Esophagus squamous epithelium (tissue), 4 donors: Measurements from ENCODE around the gene TSPO.

Experiments
- POLR2A ChIP-seq, 4 donors: fragments of 450-650 bp; IDR thresholded peaks; one replicate each; pipeline ENCODE4 v1.6.1; 2017; ENCODE audit warnings: antibody characterized with exemption in 4 of 4, mild to moderate bottlenecking in 4 of 4, moderate library complexity in 3 of 4
- TF ChIP-seq, protein P1 (sequence below), 6 experiments: fragments of 450-650 bp in 4 of 6; fragments of 200-600 bp in 2 of 6; sonication (generic) in 2 of 6; IDR thresholded peaks; one replicate each; pipeline ENCODE4 v1.5.1; 2016 to 2019; ENCODE audit warnings: antibody characterized with exemption in 6 of 6, mild to moderate bottlenecking in 4 of 6, moderate library complexity in 4 of 6

DNA sequence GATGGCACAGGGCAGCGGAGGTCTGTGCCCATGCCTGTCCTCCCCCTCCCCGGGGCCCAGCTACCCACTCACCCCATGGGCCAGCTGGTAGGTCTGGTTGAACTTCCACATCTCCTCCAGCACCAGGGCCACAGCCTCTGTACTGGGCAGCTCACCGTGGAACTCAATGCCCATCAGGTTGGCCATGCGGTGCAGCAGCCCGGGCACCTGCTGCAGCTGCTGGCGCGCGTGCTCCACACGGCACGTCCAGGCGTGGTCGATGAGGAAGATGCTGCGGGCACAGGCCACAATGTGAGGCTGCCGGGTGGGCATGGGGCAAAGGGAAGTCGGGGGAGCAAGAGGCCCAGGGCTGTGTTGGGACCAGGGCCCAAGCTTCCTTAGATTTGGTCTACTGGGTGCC, 29.3 kb downstream of the TSPO start:
- TF ChIP-seq, protein P1, sequence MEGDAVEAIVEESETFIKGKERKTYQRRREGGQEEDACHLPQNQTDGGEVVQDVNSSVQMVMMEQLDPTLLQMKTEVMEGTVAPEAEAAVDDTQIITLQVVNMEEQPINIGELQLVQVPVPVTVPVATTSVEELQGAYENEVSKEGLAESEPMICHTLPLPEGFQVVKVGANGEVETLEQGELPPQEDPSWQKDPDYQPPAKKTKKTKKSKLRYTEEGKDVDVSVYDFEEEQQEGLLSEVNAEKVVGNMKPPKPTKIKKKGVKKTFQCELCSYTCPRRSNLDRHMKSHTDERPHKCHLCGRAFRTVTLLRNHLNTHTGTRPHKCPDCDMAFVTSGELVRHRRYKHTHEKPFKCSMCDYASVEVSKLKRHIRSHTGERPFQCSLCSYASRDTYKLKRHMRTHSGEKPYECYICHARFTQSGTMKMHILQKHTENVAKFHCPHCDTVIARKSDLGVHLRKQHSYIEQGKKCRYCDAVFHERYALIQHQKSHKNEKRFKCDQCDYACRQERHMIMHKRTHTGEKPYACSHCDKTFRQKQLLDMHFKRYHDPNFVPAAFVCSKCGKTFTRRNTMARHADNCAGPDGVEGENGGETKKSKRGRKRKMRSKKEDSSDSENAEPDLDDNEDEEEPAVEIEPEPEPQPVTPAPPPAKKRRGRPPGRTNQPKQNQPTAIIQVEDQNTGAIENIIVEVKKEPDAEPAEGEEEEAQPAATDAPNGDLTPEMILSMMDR (IDR thresholded peaks at IDR 0.05) = no peak
- no peak for TF ChIP-seq POLR2A (IDR thresholded peaks at IDR 0.05)
